Fibroblast of lung (primary cell): ENCODE results near the gene ANK2. TPM values are rescaled to one million over a fixed set of nuclear protein-coding genes. Genes with fewer than 3 reads are reported as not detected.

Source experiments
- DNase-seq, 2 donors: peaks; one replicate each; pipeline versions ENCODE4 v3.0.0 to v3.0.0-alpha.2; 2010; ENCODE audit warnings: low read depth in 2 of 2
- H2AFZ ChIP-seq: 2 replicates; pipeline ENCODE4 v1.5.1; 2012; ENCODE audit warnings: low read length, control low read depth, inconsistent platforms
- H3K27ac ChIP-seq: 2 replicates; pipeline ENCODE4 v1.5.1; 2011; ENCODE audit warnings: low read length, control low read depth; ENCODE audit not compliant: insufficient read depth
- H3K27me3 ChIP-seq: 2 replicates; pipeline ENCODE4 v1.5.1; 2011; ENCODE audit warnings: mild to moderate bottlenecking, low read length; ENCODE audit not compliant: control insufficient read depth, insufficient read depth
- H3K36me3 ChIP-seq: 2 replicates; pipeline ENCODE4 v1.5.1; 2011; ENCODE audit warnings: low read length; ENCODE audit not compliant: control insufficient read depth, insufficient read depth
- H3K4me1 ChIP-seq: 2 replicates; pipeline ENCODE4 v1.5.1; 2011; ENCODE audit warnings: low read length; ENCODE audit not compliant: control insufficient read depth, insufficient read depth; ENCODE audit errors: extremely low read depth
- H3K4me2 ChIP-seq: 2 replicates; pipeline ENCODE4 v1.5.1; 2011; ENCODE audit warnings: low read length, control low read depth; ENCODE audit not compliant: insufficient read depth; ENCODE audit errors: extremely low read depth
- H3K4me3 ChIP-seq, 4 experiments: fragments of 200-600 bp in 1 of 4; sonication (generic) in 1 of 4; replicated peaks in 1 of 4; 2 replicates each; pipeline ENCODE4 v1.5.1; 2011 to 2016; ENCODE audit warnings: low read length in 4 of 4, low read depth in 3 of 4, mild to moderate bottlenecking in 3 of 4, control low read depth in 2 of 4, inconsistent platforms in 1 of 4, mixed read lengths in 1 of 4; ENCODE audit not compliant: insufficient read depth in 1 of 4; ENCODE audit errors: control extremely low read depth in 1 of 4
- H3K79me2 ChIP-seq: 2 replicates; pipeline ENCODE4 v1.5.1; 2012; ENCODE audit warnings: mild to moderate bottlenecking, low read length, inconsistent platforms; ENCODE audit not compliant: control insufficient read depth, insufficient read depth
- H3K9ac ChIP-seq: 2 replicates; pipeline ENCODE4 v1.5.1; 2011; ENCODE audit warnings: mild to moderate bottlenecking, low read length, control low read depth; ENCODE audit not compliant: insufficient read depth
- H3K9me3 ChIP-seq: 2 replicates; pipeline ENCODE4 v1.5.1; 2012; ENCODE audit warnings: low read depth, low read length; ENCODE audit not compliant: control insufficient read depth, insufficient read depth
- H4K20me1 ChIP-seq: 2 replicates; pipeline ENCODE4 v1.5.1; 2011; ENCODE audit warnings: low read length; ENCODE audit not compliant: control insufficient read depth, insufficient read depth; ENCODE audit errors: extremely low read depth
- EZH2 ChIP-seq: IDR thresholded peaks from 2 replicates; pipeline ENCODE4 v1.5.1; 2012; ENCODE audit warnings: low read length, control low read depth, mild to moderate bottlenecking; ENCODE audit errors: missing control alignments
- polyA plus RNA-seq, 2 donors: library from polyadenylated mRNA; depleted of rRNA in 1 of 2; stranded (reverse) in 1 of 2; unstranded in 1 of 2; fragments of >200 nt; gene quantifications; 2 replicates each; pipeline ENCODE4 v1.2.1, GENCODE V29; 2011 to 2012; ENCODE audit warnings: missing spikeins in 1 of 2
- total RNA-seq: library from RNA; depleted of rRNA; stranded (reverse); fragments of >200 nt; gene quantifications from 2 replicates; pipeline ENCODE4 v1.2.1, GENCODE V29; 2014
- TF ChIP-seq, protein P1 (sequence below), 2 donors: IDR thresholded peaks in 1 of 2; conservative IDR thresholded peaks in 1 of 2; 1 replicate in 1 of 2; 2 replicates in 1 of 2; pipeline ENCODE4 v1.5.1; 2011 to 2012; ENCODE audit warnings: low read length in 2 of 2, control low read depth in 1 of 2, inconsistent platforms in 1 of 2, low read depth in 1 of 2, mild to moderate bottlenecking in 1 of 2

The ANK2 gene
- total and polyA plus RNA-seq, 2 donors (not counting 1 experiment from before 2014, with no cell fraction given): 10.9 to 95.1 TPM

DNA sequence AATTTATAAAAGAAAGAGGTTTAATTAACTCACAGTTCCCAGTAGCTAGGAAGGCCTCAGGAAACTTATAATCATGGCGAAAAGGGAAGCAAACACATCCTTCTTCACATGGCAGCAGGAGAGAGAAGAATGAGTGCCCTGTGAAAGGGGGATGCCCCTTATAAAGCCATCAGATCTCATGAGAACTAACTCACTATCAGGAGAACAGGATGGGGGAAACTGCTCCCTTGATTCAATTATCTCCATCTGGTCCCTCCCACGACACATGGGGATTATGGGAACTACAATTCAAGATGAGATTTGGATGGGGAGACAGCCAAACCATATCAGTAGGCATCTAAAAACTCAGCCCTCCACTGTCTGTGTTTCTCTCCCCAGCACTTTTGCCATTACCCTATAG is 22.4 kb downstream of the ANK2 start:
- Histone ChIP-seq H3K36me3 (no peaks in the 10 kb centered on the region), H3K79me2 (no peaks in the 10 kb centered on the region), H3K4me3 (no peak overlapping the region), H2AFZ (no peak overlapping the region), H3K27me3 (no peaks in the 10 kb centered on the region), H4K20me1 (no peaks in the 10 kb centered on the region), H3K27ac (no peak overlapping the region), H3K9me3 (no peaks in the 10 kb centered on the region), H3K4me2 (no peak overlapping the region), H3K9ac (no peak overlapping the region), H3K4me1 (no peaks in the 10 kb centered on the region)
- TF ChIP-seq, protein P1, sequence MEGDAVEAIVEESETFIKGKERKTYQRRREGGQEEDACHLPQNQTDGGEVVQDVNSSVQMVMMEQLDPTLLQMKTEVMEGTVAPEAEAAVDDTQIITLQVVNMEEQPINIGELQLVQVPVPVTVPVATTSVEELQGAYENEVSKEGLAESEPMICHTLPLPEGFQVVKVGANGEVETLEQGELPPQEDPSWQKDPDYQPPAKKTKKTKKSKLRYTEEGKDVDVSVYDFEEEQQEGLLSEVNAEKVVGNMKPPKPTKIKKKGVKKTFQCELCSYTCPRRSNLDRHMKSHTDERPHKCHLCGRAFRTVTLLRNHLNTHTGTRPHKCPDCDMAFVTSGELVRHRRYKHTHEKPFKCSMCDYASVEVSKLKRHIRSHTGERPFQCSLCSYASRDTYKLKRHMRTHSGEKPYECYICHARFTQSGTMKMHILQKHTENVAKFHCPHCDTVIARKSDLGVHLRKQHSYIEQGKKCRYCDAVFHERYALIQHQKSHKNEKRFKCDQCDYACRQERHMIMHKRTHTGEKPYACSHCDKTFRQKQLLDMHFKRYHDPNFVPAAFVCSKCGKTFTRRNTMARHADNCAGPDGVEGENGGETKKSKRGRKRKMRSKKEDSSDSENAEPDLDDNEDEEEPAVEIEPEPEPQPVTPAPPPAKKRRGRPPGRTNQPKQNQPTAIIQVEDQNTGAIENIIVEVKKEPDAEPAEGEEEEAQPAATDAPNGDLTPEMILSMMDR (conservative IDR thresholded peaks at IDR 0.05 in 1 of 2, IDR thresholded peaks at IDR 0.05 in 1 of 2; ENCODE audit: low read depth in 1 of 2, low read length in 2 of 2): no peak
- no peak for TF ChIP-seq EZH2
- DNase-seq: no peak

DNA sequence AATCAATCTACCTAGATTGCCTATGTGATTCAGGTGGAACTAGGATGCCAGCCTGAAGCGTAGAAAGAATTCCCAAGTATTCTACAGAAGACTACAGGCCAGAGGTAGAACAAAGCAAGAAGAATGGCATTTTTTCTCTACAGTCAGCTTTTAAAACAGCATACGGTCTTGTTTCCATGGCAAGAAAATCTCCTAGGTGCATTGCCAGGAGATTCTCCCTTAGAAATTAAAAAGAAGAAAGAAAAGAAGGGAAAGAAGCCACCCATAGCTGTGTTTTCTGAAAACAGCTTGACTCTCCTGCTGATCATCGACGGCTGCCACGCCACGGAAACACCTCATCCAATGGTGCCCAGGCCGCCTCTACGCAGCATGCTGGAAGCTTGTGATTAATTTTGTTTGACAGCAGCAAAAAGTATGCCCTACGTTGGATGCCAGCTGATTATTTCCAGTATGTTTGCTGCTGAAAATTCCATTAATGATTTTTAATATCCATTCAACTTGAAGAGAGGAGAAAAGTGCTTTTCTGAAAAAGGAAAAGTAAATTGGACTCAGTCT is 24.1 kb downstream of the ANK2 start:
- H3K36me3 ChIP-seq: no peaks in the 10 kb centered on the region

DNA sequence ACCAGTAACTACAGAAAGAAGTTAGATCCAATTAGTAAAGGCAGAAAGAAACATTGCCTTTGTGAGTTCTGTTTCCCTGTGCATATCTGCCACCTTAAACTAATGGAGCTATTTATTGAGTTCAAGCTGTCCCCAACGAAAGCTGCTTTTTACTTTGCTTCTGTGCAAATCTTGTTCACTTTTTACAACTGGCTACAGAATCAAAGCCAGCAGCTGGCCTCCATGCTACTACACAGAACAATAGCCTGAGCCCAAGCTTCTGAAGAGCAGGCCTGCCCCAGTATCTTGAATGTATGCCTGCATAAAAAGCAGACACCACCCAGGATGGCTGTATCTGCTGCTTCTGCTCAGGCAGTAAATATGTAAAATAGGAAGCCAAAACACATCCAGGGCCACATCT is 28.1 kb downstream of the ANK2 start:
- Histone ChIP-seq H3K27ac (no peak overlapping the region), H3K4me1 (no peaks in the 10 kb centered on the region), H3K9ac (no peak overlapping the region), H3K36me3 (no peaks in the 10 kb centered on the region), H2AFZ (no peak overlapping the region), H3K79me2 (no peaks in the 10 kb centered on the region), H3K4me2 (no peak overlapping the region), H3K27me3 (no peaks in the 10 kb centered on the region), H3K4me3 (no peak overlapping the region), H3K9me3 (no peaks in the 10 kb centered on the region), H4K20me1 (no peaks in the 10 kb centered on the region)
- TF ChIP-seq, protein P1 (conservative IDR thresholded peaks at IDR 0.05 in 1 of 2, IDR thresholded peaks at IDR 0.05 in 1 of 2; ENCODE audit: low read depth in 1 of 2, low read length in 2 of 2): no peak
- TF ChIP-seq EZH2: no peak
- DNase-seq: no peak

More for the DNA sequence above, 24.1 kb downstream of the ANK2 start:
- Histone ChIP-seq H3K4me3 (no peak overlapping the region), H3K4me1 (no peaks in the 10 kb centered on the region), H4K20me1 (no peaks in the 10 kb centered on the region), H3K27ac (no peak overlapping the region), H2AFZ (no peak overlapping the region), H3K27me3 (no peaks in the 10 kb centered on the region), H3K9me3 (no peaks in the 10 kb centered on the region), H3K9ac (no peak overlapping the region), H3K79me2 (no peaks in the 10 kb centered on the region), H3K4me2 (no peak overlapping the region)
- DNase-seq: no peak
- TF ChIP-seq, protein P1 (conservative IDR thresholded peaks at IDR 0.05 in 1 of 2, IDR thresholded peaks at IDR 0.05 in 1 of 2; ENCODE audit: low read depth in 1 of 2, low read length in 2 of 2): no peak
